Central memory CD8-positive, alpha-beta T cell (primary cell): ENCODE data around the gene ACTR3C.
A peak's percentile ranks its signal among the peaks of the same experiment; 100 is the strongest.
"Not testable (repeated sequence)": the region's sequence is repeated elsewhere in the genome, so short reads cannot be mapped to it uniquely, and the experiment has no call there.

Experiments used
- ATAC-seq: fragments of 150-1000 bp; cut with Tn5 transposase; replicated peaks from 2 replicates; pipeline ENCODE4 v1.10.0; 2022; ENCODE audit warnings: mild to moderate bottlenecking, moderate FRiP score, moderate number of reproducible peaks; ENCODE audit not compliant: poor library complexity, severe bottlenecking; ENCODE audit errors: extremely low read depth
- DNase-seq, 2 donors: peaks; one replicate each; pipeline ENCODE4 v3.0.0; 2021; ENCODE audit warnings: low spot score in 2 of 2
- H3K27ac Mint-ChIP-seq: one replicate; pipeline ENCODE4 v1.8.0; 2022; ENCODE audit warnings: low read depth, mild to moderate bottlenecking, moderate library complexity, mixed read lengths
- H3K27me3 Mint-ChIP-seq: one replicate; pipeline ENCODE4 v1.8.0; 2022; ENCODE audit warnings: mixed read lengths
- H3K36me3 Mint-ChIP-seq: one replicate; pipeline ENCODE4 v1.8.0; 2022; ENCODE audit warnings: mild to moderate bottlenecking, moderate library complexity, mixed read lengths; ENCODE audit not compliant: insufficient read depth
- H3K4me1 Mint-ChIP-seq: one replicate; pipeline ENCODE4 v1.8.0; 2022; ENCODE audit warnings: mixed read lengths
- H3K4me3 Mint-ChIP-seq: one replicate; pipeline ENCODE4 v1.8.0; 2022; ENCODE audit warnings: mild to moderate bottlenecking, moderate library complexity, mixed read lengths
- H3K9me3 Mint-ChIP-seq: one replicate; pipeline ENCODE4 v1.8.0; 2022; ENCODE audit warnings: mixed read lengths

ACTR3C gene

GRCh38 chr7:150312649-150313366, 10.5 kb downstream of the ACTR3C start:
- not testable (repeated sequence) for H3K4me3 Mint-ChIP-seq

GRCh38 chr7:150311711-150312110, 11.6 kb downstream of the ACTR3C start:
- Mint-ChIP-seq H3K27ac (no peak overlapping the region), H3K4me3 (no peak overlapping the region), H3K4me1 (peaks cover 14% of the 10 kb centered on the region), H3K9me3 (no peaks in the 10 kb centered on the region), H3K36me3 (peaks cover 6% of the 10 kb centered on the region), H3K27me3 (no peaks in the 10 kb centered on the region)
- DNase-seq (no peak), ATAC-seq (no peak)

More at GRCh38 chr7:150312649-150313366, 10.5 kb downstream of the ACTR3C start:
- not testable (repeated sequence) for DNase-seq, H3K27ac Mint-ChIP-seq, ATAC-seq, H3K36me3 Mint-ChIP-seq, H3K27me3 Mint-ChIP-seq, H3K9me3 Mint-ChIP-seq
- H3K4me1 Mint-ChIP-seq: peaks cover 14% of the 10 kb centered on the region

GRCh38 chr7:150311146-150311545, 12.2 kb downstream of the ACTR3C start:
- Mint-ChIP-seq H3K4me1 (peaks cover 14% of the 10 kb centered on the region), H3K27me3 (no peaks in the 10 kb centered on the region)

DNA sequence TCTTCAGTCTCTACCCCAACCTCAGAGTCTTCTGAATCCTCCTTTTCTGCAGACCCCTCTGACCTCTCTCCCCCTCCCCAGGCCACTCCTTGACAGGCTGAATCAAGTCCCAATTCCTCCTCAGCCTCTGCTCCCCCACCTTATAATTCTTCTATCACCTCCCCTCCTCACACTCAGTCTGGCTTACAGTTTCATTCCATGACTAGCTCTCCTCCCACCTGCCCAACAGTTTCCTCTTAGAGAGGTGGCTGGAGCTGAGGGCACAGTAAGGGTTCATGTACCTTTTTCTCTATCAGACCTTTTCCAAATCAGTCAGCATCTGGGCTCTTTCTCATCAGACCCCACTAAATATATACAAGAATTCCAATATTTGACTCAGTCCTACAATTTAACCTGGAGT, 14.8 kb downstream of the ACTR3C start:
- H3K4me3 Mint-ChIP-seq: no peak overlapping the region
- no peaks in the 10 kb centered on the region for H3K9me3 Mint-ChIP-seq

More at GRCh38 chr7:150311146-150311545, 12.2 kb downstream of the ACTR3C start:
- ATAC-seq: no peak
- peaks cover 6% of the 10 kb centered on the region for H3K36me3 Mint-ChIP-seq
- no peak overlapping the region for H3K27ac Mint-ChIP-seq
- no peak overlapping the region for H3K4me3 Mint-ChIP-seq
- DNase-seq: no peak
- no peaks in the 10 kb centered on the region for H3K9me3 Mint-ChIP-seq

DNA sequence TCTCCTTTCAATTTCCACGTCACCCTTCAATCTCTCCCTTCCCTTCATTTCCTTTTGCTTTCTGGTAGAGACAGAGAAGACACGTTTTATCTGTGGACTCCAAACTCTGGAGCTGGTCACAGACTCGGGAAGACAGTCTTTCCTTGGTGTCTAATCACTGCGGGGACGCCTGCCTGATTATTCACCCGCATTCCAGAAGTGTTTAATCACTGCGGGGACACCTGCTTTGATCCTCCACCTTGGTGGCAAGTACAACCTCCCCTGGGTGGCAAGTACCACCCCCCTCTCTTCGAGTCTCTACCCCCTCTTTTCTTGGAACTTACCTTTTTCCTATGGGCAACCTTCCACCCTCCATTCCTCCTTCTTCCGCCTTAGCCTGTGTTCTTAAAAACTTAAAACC, 15.4 kb downstream of the ACTR3C start:
- H3K9me3 Mint-ChIP-seq: no peaks in the 10 kb centered on the region
- ATAC-seq: no peak
- no peak for DNase-seq
- H3K27ac Mint-ChIP-seq: peak overlapping the region; percentile 42
- peaks cover 16% of the 10 kb centered on the region for H3K4me1 Mint-ChIP-seq
- H3K4me3 Mint-ChIP-seq: no peak overlapping the region
- no peaks in the 10 kb centered on the region for H3K27me3 Mint-ChIP-seq
- H3K36me3 Mint-ChIP-seq: no peaks in the 10 kb centered on the region

More for the DNA sequence above, 14.8 kb downstream of the ACTR3C start:
- peaks cover 14% of the 10 kb centered on the region for H3K4me1 Mint-ChIP-seq
- no peaks in the 10 kb centered on the region for H3K36me3 Mint-ChIP-seq
- ATAC-seq (no peak), DNase-seq (no peak)
- no peaks in the 10 kb centered on the region for H3K27me3 Mint-ChIP-seq
- no peak overlapping the region for H3K27ac Mint-ChIP-seq

DNA sequence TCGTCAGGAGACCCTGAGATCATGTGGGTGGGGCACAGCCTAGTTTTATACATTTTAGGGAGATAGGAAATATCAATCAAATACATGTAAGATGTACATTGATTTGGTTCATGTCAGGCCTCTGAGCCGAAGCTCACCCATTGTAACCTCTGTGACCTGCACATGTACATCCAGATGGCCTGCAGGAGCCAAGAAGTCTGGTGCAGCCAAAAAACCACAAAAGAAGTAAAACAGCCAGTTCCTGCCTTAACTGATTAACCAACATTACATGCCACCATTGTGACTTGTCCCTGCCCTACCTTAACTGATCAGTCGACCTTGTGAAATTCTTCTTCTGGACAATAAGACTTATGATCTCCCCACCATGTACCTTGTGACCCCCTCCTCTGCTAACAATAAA, 16.2 kb downstream of the ACTR3C start:
- Mint-ChIP-seq H3K27ac (no peak overlapping the region), H3K4me3 (no peak overlapping the region), H3K27me3 (no peaks in the 10 kb centered on the region), H3K36me3 (no peaks in the 10 kb centered on the region), H3K9me3 (no peaks in the 10 kb centered on the region), H3K4me1 (peaks cover 17% of the 10 kb centered on the region)
- ATAC-seq (no peak), DNase-seq (no peak)

DNA sequence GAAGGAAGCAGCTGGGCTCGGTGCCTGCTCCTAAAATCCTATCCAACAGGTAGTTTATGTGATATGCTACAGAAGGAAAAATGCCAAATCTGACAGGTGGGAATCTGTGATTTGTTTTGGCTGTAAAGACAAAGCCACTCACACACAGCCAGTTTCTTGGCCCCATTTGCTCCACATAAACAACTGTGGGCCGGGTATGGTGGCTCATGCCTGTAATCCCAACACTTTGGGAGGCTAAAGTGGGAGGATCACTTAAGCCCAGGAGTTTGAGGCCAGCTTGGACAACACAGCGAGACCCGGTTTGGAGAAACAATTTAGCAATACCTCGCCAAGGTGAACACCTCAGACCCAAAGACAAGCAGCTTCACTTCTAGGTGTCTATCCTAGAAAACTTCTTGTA, 17.0 kb downstream of the ACTR3C start:
- H3K4me1 Mint-ChIP-seq: peaks cover 17% of the 10 kb centered on the region
- not testable (repeated sequence) for H3K27ac Mint-ChIP-seq, H3K36me3 Mint-ChIP-seq, H3K9me3 Mint-ChIP-seq, DNase-seq, H3K4me3 Mint-ChIP-seq, H3K27me3 Mint-ChIP-seq, ATAC-seq

DNA sequence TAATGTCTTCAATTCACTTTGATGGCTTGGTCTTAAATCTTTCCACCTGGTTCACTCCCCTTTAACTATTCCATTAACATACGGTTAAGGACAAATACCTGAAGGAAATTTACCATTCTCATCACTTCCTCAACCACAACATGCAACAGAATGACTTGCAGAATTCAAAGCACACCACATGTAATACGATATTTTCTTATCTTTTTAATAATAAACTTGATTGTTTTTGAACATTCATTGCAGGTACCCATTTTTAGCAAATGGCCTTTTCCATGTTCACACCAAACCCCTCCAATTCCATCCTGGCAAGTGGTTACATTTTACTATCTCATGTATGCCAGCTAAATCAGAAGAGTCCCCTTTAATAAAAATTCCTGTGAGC, 17.5 kb downstream of the ACTR3C start:
- H3K4me3 Mint-ChIP-seq, H3K27me3 Mint-ChIP-seq: not testable (repeated sequence)

GRCh38 chr7:150305259-150305902, 18.0 kb downstream of the ACTR3C start:
- not testable (repeated sequence) for DNase-seq, H3K36me3 Mint-ChIP-seq, H3K9me3 Mint-ChIP-seq, ATAC-seq, H3K27ac Mint-ChIP-seq, H3K27me3 Mint-ChIP-seq, H3K4me3 Mint-ChIP-seq
- H3K4me1 Mint-ChIP-seq: peaks cover 17% of the 10 kb centered on the region

More for the DNA sequence above, 17.5 kb downstream of the ACTR3C start:
- H3K4me1 Mint-ChIP-seq: peaks cover 17% of the 10 kb centered on the region
- ATAC-seq, H3K27ac Mint-ChIP-seq, H3K36me3 Mint-ChIP-seq, H3K9me3 Mint-ChIP-seq, DNase-seq: not testable (repeated sequence)

- H3K4me1 Mint-ChIP-seq: peaks cover 17% of the 10 kb centered on the region
- not testable (repeated sequence) for H3K27ac Mint-ChIP-seq, H3K36me3 Mint-ChIP-seq, H3K9me3 Mint-ChIP-seq, H3K27me3 Mint-ChIP-seq, DNase-seq, H3K4me3 Mint-ChIP-seq, ATAC-seq
Measured at GRCh38 chr7:150304499-150305258, 18.7 kb downstream of the ACTR3C start.

DNA sequence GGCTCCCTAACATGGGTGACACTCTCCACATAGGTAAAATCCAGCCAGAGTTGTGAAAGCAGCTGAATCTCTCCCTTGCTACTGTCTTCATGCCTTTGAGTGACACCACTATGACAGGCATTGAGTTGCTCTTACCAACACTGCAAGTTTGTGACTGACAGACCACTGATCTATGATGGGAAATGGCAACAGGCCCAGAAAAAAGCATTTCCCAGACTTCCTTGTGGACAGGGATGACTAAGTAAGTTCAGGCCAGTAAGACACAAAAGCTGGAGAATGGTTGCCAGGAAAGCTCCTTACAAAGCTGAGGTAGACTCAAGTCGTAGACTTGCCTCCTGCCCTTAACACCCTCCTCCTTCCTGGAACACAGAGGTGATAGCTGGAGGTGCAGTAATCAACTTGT, 20.4 kb downstream of the ACTR3C start:
- not testable (repeated sequence) for H3K4me3 Mint-ChIP-seq, H3K27ac Mint-ChIP-seq, H3K27me3 Mint-ChIP-seq, ATAC-seq, H3K36me3 Mint-ChIP-seq, H3K4me1 Mint-ChIP-seq, DNase-seq, H3K9me3 Mint-ChIP-seq

- not testable (repeated sequence) for H3K4me3 Mint-ChIP-seq, H3K27me3 Mint-ChIP-seq, ATAC-seq, H3K9me3 Mint-ChIP-seq, DNase-seq, H3K4me1 Mint-ChIP-seq, H3K36me3 Mint-ChIP-seq, H3K27ac Mint-ChIP-seq
Measured at GRCh38 chr7:150297978-150298377, 25.4 kb downstream of the ACTR3C start.
